H9 (cell line): ENCODE measurements around the gene GINM1. TPM values are rescaled to one million over a fixed set of nuclear protein-coding genes. Genes with fewer than 3 reads are reported as not detected.

Experiments
- DNase-seq: peaks from one replicate; pipeline ENCODE4 v3.0.0-alpha.2; 2017
- H2AFZ ChIP-seq: one replicate; pipeline ENCODE4 v1.6.1; 2013; ENCODE audit warnings: mild to moderate bottlenecking, low read length, control low read depth, moderate library complexity
- H2AK5ac ChIP-seq: 2 replicates; pipeline ENCODE4 v1.6.1; 2013; ENCODE audit warnings: low read length, control low read depth, mixed read lengths; ENCODE audit not compliant: insufficient read length
- H2BK120ac ChIP-seq: one replicate; pipeline ENCODE4 v1.6.1; 2013; ENCODE audit warnings: low read depth, mild to moderate bottlenecking, low read length, control low read depth, inconsistent platforms; ENCODE audit not compliant: poor library complexity, severe bottlenecking
- H2BK12ac ChIP-seq: 2 replicates; pipeline ENCODE4 v1.6.1; 2013; ENCODE audit warnings: low read length, control low read depth, mixed read lengths, low read depth; ENCODE audit not compliant: insufficient read length
- H2BK15ac ChIP-seq: 2 replicates; pipeline ENCODE4 v1.6.1; 2013; ENCODE audit warnings: low read depth, low read length, control low read depth
- H2BK20ac ChIP-seq: one replicate; pipeline ENCODE4 v1.6.1; 2013; ENCODE audit warnings: low read depth, mild to moderate bottlenecking, low read length, control low read depth, inconsistent platforms; ENCODE audit not compliant: poor library complexity, severe bottlenecking
- H2BK5ac ChIP-seq: 2 replicates; pipeline ENCODE4 v1.6.1; 2013; ENCODE audit warnings: low read length, control low read depth, mixed read lengths; ENCODE audit not compliant: insufficient read length
- H3K14ac ChIP-seq: 2 replicates; pipeline ENCODE4 v1.6.1; 2013; ENCODE audit warnings: low read length, control low read depth; ENCODE audit not compliant: insufficient read depth
- H3K18ac ChIP-seq: 2 replicates; pipeline ENCODE4 v1.6.1; 2013; ENCODE audit warnings: low read depth, mild to moderate bottlenecking, mixed read lengths, low read length, control low read depth; ENCODE audit not compliant: insufficient read length
- H3K23ac ChIP-seq: 2 replicates; pipeline ENCODE4 v1.6.1; 2013; ENCODE audit warnings: low read length, control low read depth, mixed read lengths, low read depth; ENCODE audit not compliant: insufficient read length
- H3K23me2 ChIP-seq: 2 replicates; pipeline ENCODE4 v1.6.1; 2013; ENCODE audit warnings: low read depth, mild to moderate bottlenecking, mixed read lengths, low read length, control low read depth; ENCODE audit not compliant: insufficient read length, poor library complexity, severe bottlenecking
- H3K27ac ChIP-seq: 2 replicates; pipeline ENCODE4 v1.5.1; 2013; ENCODE audit warnings: low read length, control low read depth, mixed read lengths, low read depth; ENCODE audit not compliant: insufficient read length
- H3K27me3 ChIP-seq: 2 replicates; pipeline ENCODE4 v1.6.1; 2013; ENCODE audit warnings: low read length, control low read depth, inconsistent platforms; ENCODE audit not compliant: insufficient read depth
- H3K4ac ChIP-seq: 2 replicates; pipeline ENCODE4 v1.6.1; 2013; ENCODE audit warnings: low read depth, mild to moderate bottlenecking, control low read depth, inconsistent platforms, low read length, moderate library complexity
- H3K4me1 ChIP-seq: 2 replicates; pipeline ENCODE4 v1.6.1; 2013; ENCODE audit warnings: low read length, control low read depth, inconsistent platforms; ENCODE audit not compliant: insufficient read depth
- H3K4me2 ChIP-seq: 2 replicates; pipeline ENCODE4 v1.6.1; 2013; ENCODE audit warnings: low read length, control low read depth, mixed read lengths; ENCODE audit not compliant: insufficient read length, insufficient read depth
- H3K56ac ChIP-seq: 2 replicates; pipeline ENCODE4 v1.6.1; 2013; ENCODE audit warnings: low read depth, mild to moderate bottlenecking, mixed read lengths, low read length, control low read depth; ENCODE audit not compliant: insufficient read length
- H3K79me1 ChIP-seq: 2 replicates; pipeline ENCODE4 v1.6.1; 2013; ENCODE audit warnings: low read depth, mild to moderate bottlenecking, moderate library complexity, low read length, control low read depth, inconsistent platforms; ENCODE audit not compliant: insufficient read depth, poor library complexity, severe bottlenecking
- H3K79me2 ChIP-seq: 2 replicates; pipeline ENCODE4 v1.6.1; 2013; ENCODE audit warnings: low read length, control low read depth, inconsistent platforms; ENCODE audit not compliant: insufficient read depth
- H3K9ac ChIP-seq: 2 replicates; pipeline ENCODE4 v1.6.1; 2013; ENCODE audit warnings: low read length, control low read depth, mixed read lengths; ENCODE audit not compliant: insufficient read length; ENCODE audit errors: extremely low read depth
- H3K9me3 ChIP-seq: one replicate; pipeline ENCODE4 v1.6.1; 2013; ENCODE audit warnings: low read depth, low read length, inconsistent platforms; ENCODE audit not compliant: control insufficient read depth
- H3T11ph ChIP-seq: one replicate; pipeline ENCODE4 v1.6.1; 2013; ENCODE audit warnings: mild to moderate bottlenecking, low read length, control low read depth, inconsistent platforms
- H4K20me1 ChIP-seq: one replicate; pipeline ENCODE4 v1.6.1; 2013; ENCODE audit not compliant: control insufficient read depth, insufficient read length, insufficient read depth
- H4K5ac ChIP-seq: 2 replicates; pipeline ENCODE4 v1.6.1; 2013; ENCODE audit warnings: low read depth, mild to moderate bottlenecking, mixed read lengths, low read length, control low read depth; ENCODE audit not compliant: insufficient read length
- H4K8ac ChIP-seq: replicated peaks from 2 replicates; pipeline ENCODE4 v1.6.1; 2013; ENCODE audit warnings: low read length, control low read depth, mixed read lengths, low read depth; ENCODE audit not compliant: insufficient read length
- H4K91ac ChIP-seq: 2 replicates; pipeline ENCODE4 v1.6.1; 2013; ENCODE audit warnings: low read depth, mild to moderate bottlenecking, moderate library complexity, mixed read lengths, low read length, control low read depth; ENCODE audit not compliant: insufficient read length
- H3K27ac Mint-ChIP-seq, 3 experiments: 2 replicates in 2 of 3; 3 replicates in 1 of 3; pipeline ENCODE4 v1.8.0; 2020 to 2021; ENCODE audit warnings: mixed read lengths in 3 of 3, mild to moderate bottlenecking in 1 of 3, moderate library complexity in 1 of 3
- H3K27me3 Mint-ChIP-seq: 2 replicates; pipeline ENCODE4 v1.8.0; 2021; ENCODE audit warnings: low read depth, mild to moderate bottlenecking, moderate library complexity, mixed read lengths
- H3K36me3 Mint-ChIP-seq, 3 experiments: 2 replicates in 2 of 3; 3 replicates in 1 of 3; pipeline ENCODE4 v1.8.0; 2020 to 2021; ENCODE audit warnings: low read depth in 3 of 3, mixed read lengths in 3 of 3; ENCODE audit not compliant: insufficient read depth in 1 of 3
- H3K4me1 Mint-ChIP-seq, 2 experiments: 2 replicates each; pipeline ENCODE4 v1.8.0; 2020; ENCODE audit warnings: mixed read lengths in 2 of 2
- H3K4me3 Mint-ChIP-seq, 2 experiments: 2 replicates in 1 of 2; 3 replicates in 1 of 2; pipeline ENCODE4 v1.8.0; 2020 to 2021; ENCODE audit warnings: mild to moderate bottlenecking in 2 of 2, mixed read lengths in 2 of 2, moderate library complexity in 1 of 2
- H3K9me3 Mint-ChIP-seq, 2 experiments: 2 replicates in 1 of 2; 3 replicates in 1 of 2; pipeline ENCODE4 v1.8.0; 2020; ENCODE audit warnings: mild to moderate bottlenecking in 2 of 2, mixed read lengths in 2 of 2, moderate library complexity in 1 of 2
- whole genome bisulfite sequencing: extraction: QIAGEN DNeasy Blood & Tissue Kit; methylation state at CpG from one replicate; pipeline ENCODE4 v1.1.7; 2013; ENCODE audit warnings: missing lambda C conversion rate, low lambda C conversion rate, mixed read lengths; ENCODE audit not compliant: insufficient read length; ENCODE audit errors: extremely low coverage; 5-methylcytosine and 5-hydroxymethylcytosine counted together
- total RNA-seq: library from RNA; stranded (reverse); gene quantifications from 2 replicates; pipeline ENCODE4 v1.2.1, GENCODE V29; 2021
- TF ChIP-seq, protein P1 (sequence below): fragments of 200-600 bp; sonication (generic); conservative IDR thresholded peaks from 3 replicates; pipeline ENCODE4 v1.8.0; 2021; ENCODE audit warnings: antibody characterized with exemption, mild to moderate bottlenecking

The GINM1 gene
- total RNA-seq, 1 experiment from 2014 or later, result 24.5 TPM

- H3K23me2 ChIP-seq, result no peaks in the 10 kb centered on the region
- no CpG with 5 or more reads among the region's 1 CpG for WGBS
- no peak overlapping the region for H2BK12ac ChIP-seq
- no peaks in the 10 kb centered on the region for H4K20me1 ChIP-seq
- no peak overlapping the region for H3K4me2 ChIP-seq
- Mint-ChIP-seq H3K27ac (no peak overlapping the region), H3K9me3 (no peaks in the 10 kb centered on the region; a peak in 1 of 5 replicates), H3K27me3 (no peaks in the 10 kb centered on the region), H3K36me3 (peaks cover 32 to 75% (median 70%) of the 10 kb centered on the region in 3 experiments; a peak in 6 of 7 replicates), H3K4me3 (no peak overlapping the region), H3K4me1 (no peaks in the 10 kb centered on the region)
- no peaks in the 10 kb centered on the region for H3K79me1 ChIP-seq
- no peak overlapping the region for H2AFZ ChIP-seq
- no peak overlapping the region for H2BK5ac ChIP-seq
- no peak for DNase-seq
- H4K91ac ChIP-seq, result no peak overlapping the region
- no peak overlapping the region for H2AK5ac ChIP-seq
- H3K27me3 ChIP-seq, result no peaks in the 10 kb centered on the region
- TF ChIP-seq, protein P1, sequence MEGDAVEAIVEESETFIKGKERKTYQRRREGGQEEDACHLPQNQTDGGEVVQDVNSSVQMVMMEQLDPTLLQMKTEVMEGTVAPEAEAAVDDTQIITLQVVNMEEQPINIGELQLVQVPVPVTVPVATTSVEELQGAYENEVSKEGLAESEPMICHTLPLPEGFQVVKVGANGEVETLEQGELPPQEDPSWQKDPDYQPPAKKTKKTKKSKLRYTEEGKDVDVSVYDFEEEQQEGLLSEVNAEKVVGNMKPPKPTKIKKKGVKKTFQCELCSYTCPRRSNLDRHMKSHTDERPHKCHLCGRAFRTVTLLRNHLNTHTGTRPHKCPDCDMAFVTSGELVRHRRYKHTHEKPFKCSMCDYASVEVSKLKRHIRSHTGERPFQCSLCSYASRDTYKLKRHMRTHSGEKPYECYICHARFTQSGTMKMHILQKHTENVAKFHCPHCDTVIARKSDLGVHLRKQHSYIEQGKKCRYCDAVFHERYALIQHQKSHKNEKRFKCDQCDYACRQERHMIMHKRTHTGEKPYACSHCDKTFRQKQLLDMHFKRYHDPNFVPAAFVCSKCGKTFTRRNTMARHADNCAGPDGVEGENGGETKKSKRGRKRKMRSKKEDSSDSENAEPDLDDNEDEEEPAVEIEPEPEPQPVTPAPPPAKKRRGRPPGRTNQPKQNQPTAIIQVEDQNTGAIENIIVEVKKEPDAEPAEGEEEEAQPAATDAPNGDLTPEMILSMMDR, result no peak
- no peak overlapping the region for H3K9ac ChIP-seq
- no peak overlapping the region for H4K5ac ChIP-seq
- no peaks in the 10 kb centered on the region for H3K79me2 ChIP-seq
- H3K4ac ChIP-seq, result no peak overlapping the region
- no peak overlapping the region for H3K18ac ChIP-seq
- no peak overlapping the region for H4K8ac ChIP-seq
- H2BK20ac ChIP-seq, result no peak overlapping the region
- no peak overlapping the region for H3T11ph ChIP-seq
- H2BK120ac ChIP-seq, result no peak overlapping the region
- no peak overlapping the region for H3K56ac ChIP-seq
- H3K14ac ChIP-seq, result no peak overlapping the region
- no peaks in the 10 kb centered on the region for H3K4me1 ChIP-seq
- no peak overlapping the region for H2BK15ac ChIP-seq
- H3K27ac ChIP-seq, result no peak overlapping the region
- no peak overlapping the region for H3K23ac ChIP-seq
- no peaks in the 10 kb centered on the region for H3K9me3 ChIP-seq
Observed at GRCh38 chr6:149534742-149535141, 31.4 kb upstream of the GINM1 start.
